IPS-NIHi7 (cell line): ENCODE data around the gene GNA14.
"Not testable (repeated sequence)": the region's sequence is repeated elsewhere in the genome, so short reads cannot be mapped to it uniquely, and the experiment has no call there.

ENCODE experiments used
- DNase-seq: peaks from one replicate; pipeline ENCODE4 v3.0.0; 2012; ENCODE audit warnings: mixed read lengths; ENCODE audit errors: extremely low spot score

GNA14 gene

GRCh38 chr9:77403239-77403638 is 244.9 kb downstream of the GNA14 start:
- DNase-seq = no peak

DNA sequence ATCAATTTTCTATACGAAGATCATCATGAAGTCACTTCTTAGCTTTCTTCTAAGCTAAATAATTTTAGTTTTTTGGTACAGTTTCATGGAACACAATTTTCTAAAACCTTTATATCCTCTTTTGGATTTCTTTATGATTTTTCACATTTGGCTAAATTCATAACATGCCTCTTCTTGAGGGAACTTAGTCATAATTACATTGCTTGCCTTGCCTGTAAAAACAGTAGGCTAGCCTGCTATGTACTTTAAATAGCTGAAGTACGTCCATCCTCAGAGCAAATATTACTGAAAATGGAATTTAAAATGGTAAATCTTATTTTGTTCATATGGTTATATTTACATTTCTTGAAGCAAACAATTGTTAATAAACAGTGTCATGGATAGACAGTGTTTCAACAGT is 245.8 kb downstream of the GNA14 start:
- no peak for DNase-seq

DNA sequence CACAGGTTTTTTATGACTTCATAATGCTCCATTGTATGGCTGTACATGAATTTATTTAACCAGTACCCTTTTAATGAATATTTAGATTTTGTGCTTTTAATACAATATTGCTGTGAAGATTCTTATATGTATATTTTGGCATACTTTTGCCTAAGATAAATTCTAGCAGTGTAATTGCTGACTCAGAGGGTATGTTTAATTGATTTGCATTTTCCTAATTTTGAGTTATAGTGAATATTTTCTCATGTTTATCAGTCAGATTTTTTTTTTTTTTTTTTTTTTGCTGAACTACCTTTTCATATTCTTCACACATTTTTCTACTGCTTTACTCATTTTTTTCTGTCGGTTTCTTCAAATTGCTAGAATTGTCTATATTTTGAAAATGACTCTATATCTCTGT is 248.2 kb downstream of the GNA14 start:
- DNase-seq = no peak

- not testable (repeated sequence) for DNase-seq
These were observed 249.5 kb downstream of the GNA14 start for GRCh38 chr9:77398581-77398980.

DNA sequence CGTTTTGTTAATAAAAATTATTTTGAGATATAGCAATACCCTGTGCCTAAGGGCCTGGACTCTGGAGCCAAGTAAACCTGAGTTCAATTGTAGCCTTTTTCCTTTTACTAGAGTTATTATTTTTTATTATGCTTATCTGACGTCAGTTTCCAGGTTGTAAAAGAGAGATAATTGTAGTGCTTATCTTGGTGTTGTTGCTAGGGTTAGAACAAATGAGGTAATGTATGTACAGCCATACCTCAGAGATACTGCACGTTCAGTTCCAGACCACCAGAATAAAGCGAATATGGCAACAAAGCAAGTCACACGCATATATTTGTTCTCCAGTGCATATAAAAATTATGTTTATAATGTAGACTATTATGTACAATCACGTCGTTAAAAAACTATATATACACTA is 255.8 kb downstream of the GNA14 start:
- no peak for DNase-seq

GRCh38 chr9:77391834-77392233 is 256.3 kb downstream of the GNA14 start:
- DNase-seq = no peak

DNA sequence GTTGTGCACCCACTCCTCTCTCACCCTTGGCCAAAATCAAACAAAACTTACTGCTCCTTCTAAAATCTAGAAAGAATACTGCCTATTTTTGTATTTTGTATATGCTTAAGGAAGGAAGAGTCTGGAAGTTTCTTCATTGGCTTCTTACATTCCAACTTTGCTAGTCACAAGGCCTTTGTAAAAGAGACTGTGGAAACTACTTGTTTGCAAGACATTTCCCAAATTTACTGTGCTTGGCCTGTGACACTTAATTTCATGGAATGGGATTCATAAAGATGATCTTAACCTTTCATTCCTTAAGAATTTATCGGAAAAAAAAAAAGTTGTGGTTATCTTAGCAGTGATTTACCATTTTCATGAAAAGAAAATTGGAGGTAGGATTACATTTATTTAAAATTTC is 261.9 kb downstream of the GNA14 start:
- no peak for DNase-seq

- no peak for DNase-seq
These were observed 263.7 kb downstream of the GNA14 start for GRCh38 chr9:77384406-77384805.

DNA sequence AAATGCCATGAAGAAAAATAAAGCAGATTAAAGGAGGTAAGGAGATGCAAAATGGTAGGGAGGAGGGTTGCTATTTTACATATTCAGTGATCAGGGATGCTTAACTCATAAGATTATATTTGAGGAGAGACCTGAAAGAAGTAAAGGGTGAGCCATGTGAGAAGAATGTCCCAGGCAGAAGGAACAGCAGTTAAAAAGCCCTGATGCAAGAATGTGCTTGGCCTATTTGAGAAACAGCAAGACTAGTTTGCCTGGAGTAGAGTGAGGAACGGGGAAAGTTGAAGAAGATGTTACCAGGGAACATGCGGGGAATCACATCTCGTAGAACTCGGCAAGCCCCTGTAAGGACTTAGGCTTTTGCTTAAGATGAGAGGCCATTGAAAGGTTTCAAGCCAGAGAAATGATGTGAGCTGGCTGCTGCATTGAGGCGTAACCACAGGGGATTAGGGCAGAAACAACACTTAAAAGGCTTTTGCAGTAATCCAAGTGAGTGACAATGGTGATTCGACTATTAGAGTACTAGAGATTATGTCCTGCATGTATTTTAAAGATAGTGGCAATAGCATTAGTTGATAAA is 272.1 kb downstream of the GNA14 start:
- peak; percentile 9 for DNase-seq

DNA sequence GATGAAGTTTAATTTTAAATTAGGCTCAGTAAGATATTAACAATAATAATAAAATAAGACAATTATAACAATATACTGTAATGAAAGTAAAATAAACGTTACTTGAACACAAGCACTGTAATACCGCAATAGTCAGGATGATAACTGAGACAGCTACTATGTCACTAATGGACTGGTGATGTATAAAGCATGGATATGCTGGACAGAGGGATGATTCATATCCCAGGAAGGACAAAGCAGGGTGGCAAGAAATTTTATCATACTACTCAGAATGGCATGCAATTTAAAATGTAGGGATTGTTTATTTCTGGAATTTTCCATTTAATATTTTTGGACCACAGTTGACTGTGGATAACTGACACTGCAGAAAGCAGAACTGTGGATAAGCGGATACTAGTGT is 273.9 kb downstream of the GNA14 start:
- DNase-seq = no peak
